GM18517 (cell line): ENCODE measurements around the gene PLCB1.

ENCODE experiments used
- ATAC-seq: cut with Tn5 transposase; IDR thresholded peaks from one replicate; pipeline ENCODE4 v1.9.1; 2021; ENCODE audit warnings: mild to moderate bottlenecking, moderate library complexity; ENCODE audit not compliant: unreplicated experiment

Gene PLCB1

DNA sequence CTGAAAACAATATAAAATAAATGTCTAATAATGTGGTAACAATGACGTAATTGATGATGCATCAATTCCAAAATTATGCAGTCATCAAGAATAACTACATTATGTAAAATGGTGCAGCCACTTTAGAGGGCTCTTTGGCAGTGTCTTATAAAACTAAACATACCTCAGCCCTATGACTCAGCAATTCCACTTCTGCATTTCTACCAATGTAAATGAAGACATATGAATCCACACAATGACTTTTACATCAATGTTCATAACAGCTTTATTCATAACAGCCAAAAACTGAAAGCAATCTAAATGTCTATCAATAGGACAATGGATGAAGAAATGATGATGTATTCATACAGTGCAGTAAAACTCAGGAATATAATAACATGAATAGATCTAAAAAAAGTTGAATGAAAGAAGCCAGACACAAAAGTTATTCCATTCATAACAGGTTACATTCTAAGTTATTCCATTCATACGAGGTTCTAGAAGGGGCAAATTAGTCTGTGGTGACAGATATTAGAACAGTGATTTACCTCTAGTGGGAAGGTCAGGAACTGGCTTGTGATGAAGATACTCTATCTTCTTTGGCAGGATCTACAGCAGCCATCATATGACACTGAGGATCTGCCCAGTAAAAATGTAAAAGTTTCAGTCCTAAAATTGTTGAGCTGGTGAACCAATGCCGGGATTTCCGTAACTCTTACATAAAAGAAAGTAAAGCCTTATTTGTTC is 396.1 kb downstream of the PLCB1 start:
- ATAC-seq: no peak

DNA sequence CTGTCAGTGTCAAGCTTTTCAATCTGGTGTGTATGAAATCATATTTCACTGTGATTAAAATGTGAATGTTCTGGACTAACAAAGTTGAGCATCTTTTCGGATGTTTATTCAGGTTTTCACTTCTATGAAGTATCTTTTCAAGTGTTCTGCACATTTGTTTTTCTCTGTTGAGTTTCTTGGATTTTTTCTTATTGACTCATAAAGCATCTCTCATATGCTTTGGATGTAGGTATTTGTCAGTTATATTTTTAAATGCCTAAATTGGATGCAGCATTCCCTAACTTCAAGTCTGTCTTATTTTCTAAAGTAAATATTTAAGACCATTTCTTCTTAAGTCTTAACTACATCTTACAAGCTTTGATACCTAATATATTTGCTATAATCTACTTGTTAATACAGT is 398.0 kb downstream of the PLCB1 start:
- no peak for ATAC-seq

DNA sequence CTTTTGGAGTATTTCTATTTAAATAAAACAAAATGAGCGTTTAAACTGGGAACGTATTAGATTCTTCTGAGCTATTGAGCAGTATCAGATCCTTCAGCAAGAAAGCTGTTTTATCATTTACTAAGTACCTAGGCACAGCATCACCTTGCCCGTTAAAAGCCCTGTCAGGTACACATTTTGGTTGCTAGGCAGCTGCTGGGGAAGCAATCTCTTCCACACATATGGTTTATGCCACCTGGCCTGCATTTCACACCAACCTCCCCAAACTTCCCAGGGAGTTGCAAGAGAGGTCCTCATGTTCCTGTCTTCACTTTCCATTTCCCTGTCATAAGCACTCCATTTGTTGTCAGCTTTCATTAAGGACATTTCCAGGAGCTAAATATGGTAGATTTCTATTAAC is 400.1 kb downstream of the PLCB1 start:
- ATAC-seq: no peak

DNA sequence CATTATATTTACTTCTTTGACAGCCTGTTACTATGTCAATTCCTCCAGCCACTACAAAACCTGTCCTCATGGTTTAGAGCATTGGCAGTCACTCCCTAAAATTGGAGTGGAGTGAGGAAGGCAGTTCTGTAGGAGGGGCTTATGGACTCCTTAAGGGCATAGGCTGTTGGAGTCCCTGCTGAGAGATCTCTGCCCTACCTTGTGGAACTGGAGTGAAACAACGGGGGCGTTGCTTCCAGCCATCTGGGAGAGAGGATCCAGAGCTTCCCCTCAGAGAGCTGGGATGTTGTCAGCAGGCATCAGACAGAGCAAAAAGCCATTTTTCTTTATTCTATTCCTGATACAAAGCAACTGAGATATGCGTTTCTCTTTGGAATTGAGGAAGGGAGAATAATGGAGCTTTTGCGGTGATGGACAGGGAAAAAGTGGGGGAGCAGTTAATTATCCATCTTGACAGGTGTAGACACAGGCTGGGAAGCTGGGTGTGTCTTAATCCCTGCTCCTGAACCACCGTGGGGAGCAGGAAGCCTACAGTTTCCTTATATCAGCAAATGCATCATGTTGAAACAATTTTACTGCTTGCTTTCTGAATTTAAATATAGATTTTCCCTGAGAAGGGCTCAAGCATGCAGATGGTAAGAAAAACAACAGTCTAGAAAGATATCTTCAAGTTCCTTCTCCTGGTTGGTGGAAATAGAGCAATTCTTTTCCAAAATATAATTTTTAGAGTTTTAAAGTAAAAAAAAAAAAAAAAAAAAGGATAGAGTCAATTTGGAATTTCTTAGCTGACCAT is 402.5 kb downstream of the PLCB1 start:
- no peak for ATAC-seq

DNA sequence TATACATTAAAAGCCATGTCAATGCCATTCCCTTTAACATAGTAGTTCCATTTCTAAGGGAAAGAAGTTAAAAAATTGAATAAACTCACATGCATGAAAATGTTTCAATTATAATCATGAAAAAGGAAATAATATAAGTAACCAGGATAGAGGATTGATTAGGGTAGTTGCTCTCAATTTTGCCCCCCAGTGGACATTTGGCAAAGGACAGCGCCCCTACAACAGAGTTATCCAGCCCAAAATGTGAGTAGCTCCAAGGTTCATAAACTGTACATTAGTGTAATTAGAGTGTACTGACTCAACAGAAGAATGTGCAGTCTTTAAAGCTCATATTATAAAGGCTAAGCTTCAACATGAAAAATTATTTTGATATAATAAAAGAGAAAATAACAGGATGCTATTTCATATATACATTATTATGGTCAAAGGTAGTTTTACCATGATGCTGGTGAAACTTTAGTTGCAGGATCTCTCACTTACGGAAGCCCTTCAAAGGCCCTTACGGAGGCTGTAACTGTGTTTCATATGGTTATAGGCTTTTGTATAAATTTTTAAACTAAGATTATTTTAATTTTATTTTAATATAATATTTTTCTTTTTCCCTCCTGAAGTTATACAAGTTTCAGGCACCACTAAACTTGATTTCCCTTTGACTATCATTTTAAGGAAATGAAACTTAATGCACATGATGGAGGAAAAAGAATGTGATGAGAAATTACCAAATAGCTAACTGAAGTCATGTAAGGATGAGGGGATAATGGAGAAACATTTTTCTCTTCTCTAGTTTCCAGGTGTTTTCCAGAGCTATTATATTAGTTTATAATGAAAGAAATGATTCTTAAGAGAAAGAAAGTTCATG is 403.6 kb downstream of the PLCB1 start:
- no peak for ATAC-seq

DNA sequence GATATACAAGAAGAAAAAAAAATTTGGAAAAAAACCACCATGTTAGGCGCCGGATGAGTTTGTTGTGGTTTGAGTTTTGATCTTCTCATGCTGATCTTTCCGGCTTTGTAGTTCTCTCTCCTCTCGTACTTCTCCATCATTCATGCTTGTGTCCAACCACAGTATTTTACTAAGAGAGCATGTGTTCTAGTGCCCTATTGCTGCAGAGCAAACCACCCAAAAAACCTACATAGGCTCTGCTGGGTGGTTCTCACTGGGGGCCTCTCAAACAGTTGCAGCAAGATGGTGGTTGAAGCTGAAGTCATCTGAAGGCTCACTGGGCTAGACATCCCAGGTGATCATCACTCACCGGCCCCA is 404.2 kb downstream of the PLCB1 start:
- no peak for ATAC-seq

DNA sequence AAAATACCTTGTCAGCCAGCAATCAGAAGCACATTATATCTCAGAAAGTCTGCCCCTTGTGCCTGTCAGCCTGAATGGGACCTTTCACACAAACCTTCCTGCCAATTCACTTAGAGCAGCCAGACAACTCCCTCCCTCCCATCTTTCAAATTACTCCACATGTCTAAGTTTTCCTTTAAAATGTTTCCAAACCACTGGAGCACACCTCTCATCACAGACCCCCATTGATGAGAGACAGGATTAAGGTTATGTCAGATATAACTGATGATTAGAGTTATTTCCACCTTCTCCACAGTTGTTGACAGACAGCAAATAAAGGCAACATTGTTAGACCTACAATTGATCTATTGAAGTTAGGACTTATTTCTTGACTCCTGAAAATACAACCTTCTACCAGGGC is 408.4 kb downstream of the PLCB1 start:
- no peak for ATAC-seq

DNA sequence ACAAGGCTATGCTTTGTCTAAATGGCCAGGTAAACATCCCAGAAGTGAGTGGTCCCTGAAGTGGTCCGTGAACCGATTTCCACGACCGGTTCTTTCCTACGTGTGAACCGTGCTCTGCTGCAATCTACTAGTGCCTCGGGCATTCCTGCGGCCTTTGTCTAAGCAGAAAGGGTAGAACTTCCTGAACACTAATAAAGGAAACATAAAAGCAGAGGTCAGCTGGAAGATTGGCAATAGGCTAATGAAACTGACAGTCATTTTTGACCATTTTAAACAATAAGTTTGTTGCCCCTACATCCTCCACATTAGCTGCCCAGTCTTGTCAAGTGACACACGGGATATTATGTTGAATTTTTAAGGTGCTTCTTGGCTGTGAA is 410.0 kb downstream of the PLCB1 start:
- ATAC-seq: no peak

DNA sequence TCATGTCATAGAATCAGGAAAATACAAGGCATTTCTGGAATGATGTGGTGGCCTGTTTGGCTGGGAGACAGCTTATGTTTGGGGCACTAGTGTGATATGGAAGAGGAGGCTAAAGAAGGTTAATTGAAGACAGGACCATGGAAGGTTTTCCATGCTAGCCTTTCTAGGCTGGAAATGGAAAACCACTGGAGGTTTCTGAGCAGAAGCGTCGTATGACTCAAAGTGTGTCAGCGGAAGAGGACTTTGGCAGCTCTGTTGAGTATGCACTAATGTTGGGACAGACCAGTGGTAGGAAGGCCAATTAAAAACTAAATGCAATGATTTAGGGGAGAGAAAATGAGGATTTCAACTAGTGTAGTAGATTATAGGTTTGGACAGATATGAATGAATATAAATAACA is 413.1 kb downstream of the PLCB1 start:
- no peak for ATAC-seq

DNA sequence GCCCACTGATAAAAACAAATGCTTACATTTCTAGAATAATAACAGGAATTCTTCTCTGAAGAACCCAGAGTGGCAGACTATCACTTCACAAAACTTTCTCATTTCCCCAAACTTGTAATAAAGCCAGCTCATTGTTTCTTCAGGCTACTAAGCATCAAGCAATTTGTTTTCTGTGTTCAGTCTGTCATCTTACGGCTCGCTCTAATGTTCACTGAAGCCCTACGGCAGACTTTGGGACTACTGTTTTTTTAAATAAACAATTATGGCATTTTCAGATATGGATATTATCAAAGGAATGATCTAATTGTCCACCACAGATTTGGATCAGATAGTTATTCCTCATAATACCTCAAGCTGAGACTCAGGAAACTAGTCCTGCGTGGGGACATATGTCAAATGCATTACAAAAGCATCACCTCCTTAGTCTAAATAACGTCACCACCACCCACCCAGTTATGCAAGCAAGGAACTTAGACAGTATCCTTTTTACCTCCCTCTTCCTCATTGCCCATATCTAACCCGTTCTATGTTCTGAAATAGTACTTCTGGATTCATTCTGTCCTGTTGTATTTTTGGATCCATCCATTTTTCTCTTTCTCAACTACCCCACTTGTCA is 415.1 kb downstream of the PLCB1 start:
- no peak for ATAC-seq

DNA sequence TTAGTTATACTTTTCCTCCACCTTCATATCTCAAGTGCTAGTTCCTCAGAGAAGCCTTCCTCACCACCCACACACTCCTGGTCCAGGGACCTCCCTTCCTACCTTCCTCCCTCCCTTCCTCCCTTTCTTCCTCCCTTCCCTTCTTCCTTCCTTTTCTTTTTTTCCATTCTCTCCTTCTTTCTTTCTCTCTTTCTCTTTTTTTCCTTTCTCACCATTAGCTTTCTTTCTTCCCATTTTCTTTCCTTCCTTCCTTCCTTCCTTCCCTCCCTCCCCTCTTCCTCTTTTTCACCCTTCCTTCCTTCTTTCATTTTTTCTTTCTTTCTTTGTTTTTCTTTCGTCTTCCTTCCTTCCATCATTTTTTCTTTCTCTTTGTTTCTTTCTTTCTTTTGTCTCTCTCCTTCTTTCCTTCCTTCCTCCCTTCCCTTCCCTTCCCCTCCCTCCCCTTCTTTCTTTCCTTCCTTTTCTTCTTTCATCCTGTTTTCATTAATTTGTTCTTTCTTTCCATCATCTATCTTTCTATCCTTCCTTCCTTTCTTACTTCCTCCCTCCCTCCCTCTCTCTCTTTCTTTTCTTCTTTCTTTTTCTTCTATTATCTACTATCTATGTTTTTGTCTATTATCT is 416.0 kb downstream of the PLCB1 start:
- ATAC-seq: no peak

DNA sequence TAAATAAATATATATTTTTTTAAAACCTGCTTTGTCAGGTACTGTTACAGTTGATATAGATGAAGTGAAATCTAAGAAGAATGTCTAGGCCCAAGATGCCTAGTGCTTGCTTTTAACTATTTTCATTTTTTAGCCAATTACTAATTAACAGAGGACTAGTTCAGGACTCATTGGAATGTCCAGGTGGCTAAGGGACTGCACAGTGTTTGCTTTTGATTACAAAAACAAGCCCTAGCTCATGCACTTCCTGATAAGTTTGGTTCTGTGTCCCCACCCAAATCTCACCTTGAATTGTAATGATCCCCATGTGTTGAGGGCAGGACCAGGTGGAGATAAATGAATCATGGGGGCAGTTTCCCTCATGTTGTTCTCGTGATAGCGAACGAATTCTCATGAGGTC is 417.1 kb downstream of the PLCB1 start:
- ATAC-seq: no peak

DNA sequence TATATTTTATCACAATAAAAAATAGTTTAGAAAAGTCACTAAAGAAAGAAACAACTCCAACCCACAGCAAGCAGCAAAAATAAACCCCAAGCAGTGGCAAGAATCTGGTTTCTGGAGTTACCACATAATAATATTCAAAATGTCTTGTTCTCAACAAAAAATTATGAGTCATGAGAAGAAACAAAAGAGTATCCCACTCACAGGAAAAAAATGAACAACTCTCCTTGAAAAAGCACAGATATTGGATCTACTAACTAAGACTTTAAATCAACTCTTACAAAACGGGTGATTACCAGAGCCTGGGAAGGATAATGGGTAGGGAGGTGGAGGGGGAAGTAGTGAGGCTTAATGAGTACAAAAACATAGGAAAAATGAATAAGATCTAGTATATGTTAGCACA is 425.6 kb downstream of the PLCB1 start:
- ATAC-seq: no peak

DNA sequence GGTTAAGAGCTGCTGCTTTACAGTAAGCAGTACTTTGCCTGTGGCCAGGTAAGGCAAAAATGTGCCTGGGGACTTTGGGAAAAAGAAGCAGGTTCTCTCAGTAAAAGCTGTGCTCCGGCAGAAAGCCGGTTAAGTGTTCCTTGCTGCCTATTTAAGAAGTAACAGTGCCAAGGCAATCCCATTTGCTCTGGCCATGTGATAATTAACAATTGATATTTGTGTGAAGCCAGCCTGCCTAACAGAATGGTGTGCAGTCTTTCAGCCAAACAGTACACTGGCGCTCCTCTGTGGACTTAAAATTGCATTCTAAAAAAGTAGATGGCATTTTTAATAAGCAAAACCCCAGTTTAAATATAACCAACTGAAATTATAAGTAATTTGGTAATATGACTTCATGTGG is 430.3 kb downstream of the PLCB1 start:
- no peak for ATAC-seq

DNA sequence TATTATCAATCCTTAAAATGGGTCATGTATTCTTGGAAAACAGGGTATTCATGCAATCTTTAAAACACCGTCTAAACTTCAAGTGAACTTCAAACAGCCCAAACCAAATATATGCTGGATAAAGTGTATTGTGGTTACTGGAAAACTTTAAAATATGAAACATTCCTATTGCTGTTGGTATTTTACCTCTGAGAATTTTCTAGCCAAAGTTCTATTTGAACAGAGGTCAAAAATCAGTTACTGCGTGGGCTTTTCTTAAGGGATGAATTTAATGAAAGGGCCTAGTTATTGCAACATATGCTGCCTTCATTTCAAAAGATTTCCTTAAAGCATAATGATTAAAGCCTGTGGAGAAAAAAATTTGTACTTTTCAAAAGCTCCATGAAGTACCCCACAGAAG is 436.0 kb downstream of the PLCB1 start:
- ATAC-seq: no peak

DNA sequence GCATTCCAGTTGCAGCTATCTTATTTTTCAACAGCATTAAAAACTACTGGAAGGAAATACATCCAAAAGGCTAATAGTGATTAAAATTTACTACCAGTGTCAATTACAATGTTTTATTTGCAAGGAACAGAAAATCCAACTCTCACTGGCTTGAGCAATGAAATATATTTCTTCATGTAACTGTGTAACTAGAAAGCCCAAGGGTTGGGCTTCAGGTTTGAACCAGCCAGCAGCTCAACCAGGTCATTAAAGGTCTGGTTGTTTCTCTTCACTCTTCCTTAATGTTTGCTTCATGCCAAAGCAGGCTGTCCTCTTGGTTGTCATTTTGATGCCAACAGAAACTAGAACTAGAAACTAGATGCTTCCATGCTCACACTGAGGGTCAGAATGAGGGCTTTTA is 437.7 kb downstream of the PLCB1 start:
- ATAC-seq: no peak

DNA sequence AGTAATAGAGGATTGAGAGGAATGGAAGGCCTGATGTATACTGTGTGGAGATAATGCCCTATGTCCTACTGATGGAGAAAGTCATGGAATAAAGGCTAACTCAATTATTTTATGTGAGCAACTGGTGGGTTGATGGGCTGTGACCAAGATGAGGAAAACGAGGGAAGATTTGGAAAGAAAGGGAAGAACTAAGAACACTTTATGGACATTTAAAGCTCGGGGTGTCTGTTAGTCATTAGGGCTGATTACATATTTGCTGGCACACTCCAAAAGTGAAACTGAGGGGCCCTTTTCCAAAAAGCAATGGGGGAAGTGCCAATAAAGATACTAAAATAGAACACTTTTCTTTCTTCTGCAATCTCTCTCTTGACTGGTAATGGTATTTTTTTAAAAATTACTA is 439.5 kb downstream of the PLCB1 start:
- ATAC-seq: no peak

DNA sequence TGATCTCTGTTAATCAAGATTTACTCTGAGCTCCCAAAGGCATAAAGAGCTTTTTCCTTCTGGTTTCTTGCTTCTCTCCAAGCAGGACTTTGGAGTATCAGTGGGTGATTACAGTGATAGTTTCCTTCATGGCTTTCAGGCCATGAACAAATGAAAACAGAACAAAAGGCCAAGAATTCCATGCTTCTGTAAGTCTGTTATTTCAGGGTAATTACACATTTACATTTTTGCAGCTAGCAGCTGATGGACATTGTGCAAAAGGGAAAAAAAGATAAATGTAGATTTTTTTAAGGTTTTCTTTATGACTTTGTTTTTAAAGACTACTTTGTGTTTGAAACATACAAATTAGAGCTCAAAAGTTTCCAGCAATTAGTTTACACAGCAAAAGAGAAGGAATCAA is 441.6 kb downstream of the PLCB1 start:
- no peak for ATAC-seq

DNA sequence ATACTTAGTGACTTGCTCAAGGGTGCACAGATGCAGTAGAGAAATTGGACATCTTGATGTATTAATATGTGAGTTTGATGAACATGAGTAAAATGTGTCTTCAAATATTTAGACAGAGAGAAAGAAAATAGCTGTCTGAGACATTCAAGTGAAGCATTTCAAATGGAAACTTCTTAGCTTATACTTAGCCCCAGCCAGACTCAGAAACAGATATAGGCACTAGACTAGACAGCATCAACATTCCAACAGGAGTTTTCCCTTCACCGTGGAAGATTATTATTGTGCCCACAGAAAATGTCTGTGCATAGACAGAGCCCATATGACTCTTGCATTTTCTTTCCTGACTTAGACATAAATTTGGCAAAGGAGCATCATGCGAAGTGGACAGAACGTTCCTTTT is 443.0 kb downstream of the PLCB1 start:
- ATAC-seq: no peak

DNA sequence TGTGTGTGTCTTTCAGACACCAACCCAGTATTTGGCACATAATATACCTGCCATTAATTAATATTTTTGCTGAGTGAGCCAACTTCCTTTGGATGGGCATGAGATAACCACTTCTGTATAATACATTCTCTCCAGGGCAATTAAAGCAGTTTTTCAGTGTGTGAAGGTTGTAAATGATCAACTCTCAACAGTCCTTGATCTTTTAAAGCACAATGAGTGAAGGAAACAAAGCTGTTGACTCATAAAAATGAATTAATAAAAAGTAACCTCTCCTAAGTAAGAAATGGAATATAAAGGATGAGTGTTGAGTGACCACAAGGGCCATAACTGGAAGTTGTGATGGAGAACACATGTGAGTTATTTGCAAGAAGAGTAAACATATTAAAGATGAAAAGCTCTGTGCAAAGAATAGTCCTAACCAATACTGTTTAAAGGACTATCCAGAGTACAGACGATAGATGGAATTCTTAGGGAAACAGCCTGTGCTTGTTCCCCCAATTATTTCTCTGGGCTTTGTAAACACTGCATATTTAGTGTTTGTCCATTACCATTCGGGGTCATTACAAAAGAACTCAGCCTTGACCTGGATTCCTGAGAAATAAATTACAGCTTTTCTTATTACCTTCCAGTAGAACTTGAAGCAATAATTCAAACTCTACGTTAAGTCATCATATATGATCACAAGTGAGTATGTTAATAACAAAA is 446.2 kb downstream of the PLCB1 start:
- ATAC-seq: no peak
